Mammary epithelial cell (primary cell): Measurements from ENCODE around the gene KNOP1.

Experiments
- EZH2 ChIP-seq: IDR thresholded peaks from 2 replicates; pipeline ENCODE4 v1.6.1; 2012; ENCODE audit warnings: low read length, inconsistent platforms, borderline replicate concordance
- TF ChIP-seq, protein P1 (sequence below), 2 donors: IDR thresholded peaks in 1 of 2; conservative IDR thresholded peaks in 1 of 2; 2 replicates each; pipeline ENCODE4 v1.5.1; 2011 to 2012; ENCODE audit warnings: inconsistent platforms in 2 of 2, low read length in 2 of 2, mild to moderate bottlenecking in 2 of 2, control low read depth in 1 of 2, low read depth in 1 of 2; ENCODE audit not compliant: insufficient read depth in 1 of 2; ENCODE audit errors: extremely low read depth in 1 of 2

DNA sequence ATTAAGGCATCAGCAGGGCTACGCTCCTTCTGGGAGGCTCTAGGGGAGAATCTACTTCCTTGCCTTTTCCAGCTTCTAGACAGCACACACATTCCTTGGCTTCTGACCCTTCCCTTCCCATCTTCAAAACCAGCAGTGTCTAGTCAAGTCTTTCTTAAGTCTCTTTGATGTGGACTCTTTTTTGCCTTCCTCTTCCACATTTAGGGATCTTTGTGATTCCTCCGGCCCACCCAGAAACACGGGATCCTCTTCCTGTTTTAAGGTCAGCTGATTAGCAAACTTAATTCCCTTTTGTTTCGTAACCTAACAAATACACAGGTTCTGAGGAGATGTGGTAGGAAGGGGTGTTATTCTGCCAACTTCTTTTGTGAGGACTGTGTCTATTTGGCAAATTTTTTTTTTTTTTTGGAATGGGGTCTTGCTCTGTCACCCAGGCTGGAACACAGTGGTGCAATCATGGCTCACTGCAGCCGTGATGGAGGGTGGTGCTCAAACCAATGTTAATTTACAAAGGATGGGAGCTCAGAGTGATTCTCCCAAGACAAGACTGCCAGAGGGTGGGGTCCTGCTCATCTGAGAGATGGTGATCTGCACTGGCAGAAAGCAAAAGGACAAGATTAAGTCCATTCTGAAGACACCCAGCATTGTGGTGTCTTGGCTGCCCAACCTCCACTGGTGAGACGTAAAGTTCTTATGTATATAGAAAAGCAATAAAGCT lies 14.7 kb downstream of the KNOP1 start:
- TF ChIP-seq, protein P1, sequence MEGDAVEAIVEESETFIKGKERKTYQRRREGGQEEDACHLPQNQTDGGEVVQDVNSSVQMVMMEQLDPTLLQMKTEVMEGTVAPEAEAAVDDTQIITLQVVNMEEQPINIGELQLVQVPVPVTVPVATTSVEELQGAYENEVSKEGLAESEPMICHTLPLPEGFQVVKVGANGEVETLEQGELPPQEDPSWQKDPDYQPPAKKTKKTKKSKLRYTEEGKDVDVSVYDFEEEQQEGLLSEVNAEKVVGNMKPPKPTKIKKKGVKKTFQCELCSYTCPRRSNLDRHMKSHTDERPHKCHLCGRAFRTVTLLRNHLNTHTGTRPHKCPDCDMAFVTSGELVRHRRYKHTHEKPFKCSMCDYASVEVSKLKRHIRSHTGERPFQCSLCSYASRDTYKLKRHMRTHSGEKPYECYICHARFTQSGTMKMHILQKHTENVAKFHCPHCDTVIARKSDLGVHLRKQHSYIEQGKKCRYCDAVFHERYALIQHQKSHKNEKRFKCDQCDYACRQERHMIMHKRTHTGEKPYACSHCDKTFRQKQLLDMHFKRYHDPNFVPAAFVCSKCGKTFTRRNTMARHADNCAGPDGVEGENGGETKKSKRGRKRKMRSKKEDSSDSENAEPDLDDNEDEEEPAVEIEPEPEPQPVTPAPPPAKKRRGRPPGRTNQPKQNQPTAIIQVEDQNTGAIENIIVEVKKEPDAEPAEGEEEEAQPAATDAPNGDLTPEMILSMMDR (conservative IDR thresholded peaks at IDR 0.05 in 1 of 2, IDR thresholded peaks at IDR 0.05 in 1 of 2; ENCODE audit: extremely low read depth in 1 of 2, insufficient read depth in 1 of 2, low read depth in 1 of 2, low read length in 2 of 2): no peak
- no peak for TF ChIP-seq EZH2
